Measurements from ENCODE around the gene PLCB4.

Gene PLCB4

GRCh38 chr20:9230406-9230805 lies 161.5 kb downstream of the PLCB4 start:
- DNase-seq = no peak

DNA sequence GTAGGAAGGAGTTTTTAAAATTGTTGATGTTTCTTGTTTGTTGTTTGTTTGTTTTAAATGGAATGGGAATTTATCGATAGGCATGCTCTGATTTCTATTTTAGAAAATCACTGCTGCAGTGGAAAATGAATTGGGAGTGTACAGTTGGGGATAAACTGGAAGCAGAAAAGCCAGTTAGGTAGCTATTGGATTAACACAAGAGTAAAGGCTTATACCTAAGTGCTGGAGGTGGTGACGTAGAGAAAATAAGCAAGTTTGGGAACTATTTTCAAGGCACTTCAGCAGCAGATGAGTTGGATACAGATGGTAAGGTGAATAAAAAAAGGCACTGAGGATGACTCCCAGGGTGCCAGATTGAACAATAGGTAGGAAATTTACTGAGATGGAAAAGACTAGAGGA lies 164.9 kb downstream of the PLCB4 start:
- no peak for DNase-seq

- no peak for DNase-seq
These were observed 166.6 kb downstream of the PLCB4 start for GRCh38 chr20:9235518-9235917.

GRCh38 chr20:9236458-9236857 lies 167.6 kb downstream of the PLCB4 start:
- DNase-seq = no peak

DNA sequence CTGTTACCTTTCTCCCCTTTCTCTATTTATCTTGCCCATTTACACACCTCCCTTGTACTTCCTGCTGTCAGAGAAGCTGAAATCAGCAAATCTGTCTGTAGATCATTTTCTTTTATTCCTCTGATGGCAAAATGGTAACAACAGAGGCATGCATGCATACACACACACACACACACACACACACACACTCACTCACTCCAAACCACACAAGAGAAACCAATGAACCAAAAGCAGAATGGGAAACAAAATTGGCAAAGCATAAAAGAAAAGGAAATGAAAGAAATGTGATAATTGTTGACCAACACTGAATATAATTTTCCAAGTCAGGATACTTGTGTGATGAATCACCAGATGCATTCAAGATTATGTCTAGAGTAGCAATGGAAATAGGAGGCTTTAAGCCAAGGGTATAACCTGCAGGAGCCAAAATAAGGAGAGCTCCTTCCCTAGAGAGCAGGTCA lies 172.4 kb downstream of the PLCB4 start:
- no peak for DNase-seq

GRCh38 chr20:9241721-9242427 lies 173.0 kb downstream of the PLCB4 start:
- no peak for DNase-seq

GRCh38 chr20:9243986-9244385 lies 175.1 kb downstream of the PLCB4 start:
- DNase-seq = no peak

DNA sequence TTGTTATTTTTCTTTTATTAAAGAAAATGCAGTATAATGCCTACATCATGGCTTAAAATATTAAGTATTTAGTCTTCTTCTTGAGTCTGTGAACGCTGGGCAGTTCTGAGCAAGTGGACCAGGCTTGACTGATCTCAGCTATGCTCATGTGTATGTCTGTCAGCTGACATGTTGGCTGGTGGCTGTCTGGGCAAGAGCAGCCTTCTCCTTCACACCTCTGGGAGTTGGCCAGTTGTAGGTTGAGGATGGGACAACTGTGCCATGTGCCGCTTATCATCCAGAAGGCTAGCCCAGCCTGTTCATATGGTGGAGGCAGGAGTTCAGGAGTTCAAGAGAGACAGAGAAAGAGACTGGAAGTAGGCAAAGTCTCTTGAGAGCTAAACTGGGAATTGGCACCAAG lies 175.9 kb downstream of the PLCB4 start:
- no peak for DNase-seq

- no peak for DNase-seq
These were observed 177.8 kb downstream of the PLCB4 start for GRCh38 chr20:9246731-9247130.

DNA sequence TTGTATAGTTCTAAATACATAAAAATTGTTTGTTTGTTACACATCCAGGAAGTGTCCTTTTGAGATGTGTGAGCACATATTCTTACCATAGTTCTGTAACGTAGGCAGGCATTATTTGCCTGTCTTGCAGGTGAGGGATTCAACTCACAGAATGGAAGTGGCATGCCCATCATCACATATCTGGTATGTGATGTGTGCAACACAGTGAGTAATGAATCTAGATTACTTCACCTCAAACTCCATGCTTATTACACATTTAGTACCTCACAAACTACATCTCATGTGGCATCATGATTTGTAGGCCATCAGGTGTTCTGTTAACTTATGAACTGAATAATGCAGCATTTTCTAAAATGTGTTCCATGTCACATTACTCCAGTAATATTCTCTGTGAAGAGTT lies 181.6 kb downstream of the PLCB4 start:
- no peak for DNase-seq

GRCh38 chr20:9253006-9253539 lies 184.2 kb downstream of the PLCB4 start:
- no peak for DNase-seq

- no peak for DNase-seq
These were observed 186.3 kb downstream of the PLCB4 start for GRCh38 chr20:9255171-9255570.

DNA sequence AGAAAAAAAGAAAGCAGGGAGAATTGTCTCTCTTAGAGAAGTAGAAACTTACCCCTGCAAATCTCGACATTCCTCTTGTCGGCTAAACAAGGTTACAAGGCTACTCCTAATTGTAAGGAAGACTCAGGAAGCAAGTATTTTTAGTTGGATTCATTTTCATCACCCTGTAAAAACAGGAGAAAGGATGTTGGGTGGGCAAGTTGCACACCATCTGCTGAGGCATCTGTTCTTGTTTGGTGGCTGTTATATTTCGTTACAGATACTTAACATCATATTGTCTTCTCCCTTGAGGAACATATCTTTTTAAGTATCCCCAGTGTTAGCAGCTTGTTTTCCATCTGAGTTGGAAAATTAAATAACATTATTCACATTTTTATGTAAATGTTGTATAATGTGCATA lies 187.5 kb downstream of the PLCB4 start:
- DNase-seq = no peak

DNA sequence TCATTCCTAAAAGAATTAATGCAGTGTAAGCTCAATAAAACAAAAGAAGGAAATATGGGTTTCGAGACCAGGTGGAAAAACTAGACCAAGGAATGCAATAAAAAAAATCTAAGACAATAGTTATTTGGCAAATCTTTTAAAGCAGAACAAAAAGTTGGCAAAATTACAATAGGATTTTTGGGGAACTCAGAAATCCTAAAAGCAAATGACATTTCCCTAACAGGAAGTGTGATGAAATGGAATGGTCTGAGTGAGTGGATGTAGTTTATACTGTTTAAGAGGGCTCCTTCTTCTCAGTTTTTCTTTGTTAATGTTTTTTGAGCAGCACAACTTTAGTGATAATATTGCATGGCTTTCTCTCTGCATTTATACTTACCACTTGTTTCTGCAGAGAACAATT lies 190.0 kb downstream of the PLCB4 start:
- DNase-seq = no peak

GRCh38 chr20:9260027-9260426 lies 191.1 kb downstream of the PLCB4 start:
- DNase-seq = no peak

DNA sequence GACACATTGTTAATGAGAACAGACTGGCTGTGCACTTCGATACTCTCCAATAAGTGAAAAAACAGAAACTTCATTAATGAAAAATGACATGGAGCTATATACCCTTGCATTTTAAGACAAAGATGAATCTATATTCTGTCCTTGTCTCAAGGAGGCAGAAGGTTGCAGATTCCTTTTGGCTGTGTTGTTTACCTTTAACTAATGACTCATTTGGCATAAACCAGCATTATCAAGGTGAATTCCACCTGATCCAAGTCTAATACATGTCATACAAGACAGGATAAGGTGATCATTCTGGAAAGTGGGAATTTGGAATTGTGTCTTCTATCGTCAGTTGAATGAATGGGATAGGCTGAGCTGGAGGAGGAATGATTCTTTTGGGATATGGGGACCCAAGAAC lies 192.9 kb downstream of the PLCB4 start:
- DNase-seq = no peak

- no peak for DNase-seq
These were observed 193.8 kb downstream of the PLCB4 start for GRCh38 chr20:9262653-9263194.

GRCh38 chr20:9269280-9269971 lies 200.5 kb downstream of the PLCB4 start:
- no peak for DNase-seq

- DNase-seq = no peak
These were observed 201.9 kb downstream of the PLCB4 start for GRCh38 chr20:9270831-9271230.

GRCh38 chr20:9276966-9277468 lies 208.1 kb downstream of the PLCB4 start:
- DNase-seq = no peak

- DNase-seq = no peak
These were observed 211.1 kb downstream of the PLCB4 start for GRCh38 chr20:9279918-9280401.

DNA sequence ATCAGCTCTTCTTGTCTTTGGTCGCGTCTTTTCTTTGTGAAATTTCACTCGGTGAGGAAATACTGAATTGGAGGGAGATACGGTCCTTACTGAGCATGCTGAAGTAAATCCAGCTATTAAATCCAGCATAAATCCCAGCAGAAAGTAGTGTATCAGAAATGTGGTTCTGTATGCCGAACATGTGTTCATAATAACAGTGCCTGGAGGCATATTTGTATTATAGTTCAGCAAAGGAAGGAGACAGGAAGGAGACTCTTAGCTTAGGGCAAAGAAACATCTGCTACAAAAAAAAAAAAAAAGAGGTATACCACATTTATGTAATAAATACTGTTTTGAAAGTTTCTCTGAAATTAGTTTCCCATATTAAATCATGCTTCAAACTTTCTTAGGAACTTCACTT lies 211.8 kb downstream of the PLCB4 start:
- DNase-seq = no peak

DNA sequence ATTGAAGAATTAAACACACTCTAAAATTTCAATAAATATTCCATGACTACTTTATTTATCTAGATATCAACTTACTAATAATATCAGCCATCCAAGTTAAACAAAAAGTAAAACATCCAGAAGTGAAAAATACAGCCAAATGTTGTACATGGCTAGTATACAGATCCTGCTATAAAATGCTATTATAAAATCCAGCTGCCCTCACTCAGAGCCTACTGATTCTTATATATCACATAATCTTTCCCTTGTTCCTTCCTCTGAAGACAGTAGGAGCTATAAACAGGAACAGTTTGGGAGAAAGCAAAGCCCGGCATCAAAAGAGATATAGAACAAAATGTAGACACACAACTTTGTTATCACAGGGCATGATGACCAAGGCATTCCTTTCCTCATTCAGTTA lies 212.9 kb downstream of the PLCB4 start:
- DNase-seq = no peak

- no peak for DNase-seq
These were observed 216.7 kb downstream of the PLCB4 start for GRCh38 chr20:9285617-9286016.
